ENCODE measurements around the gene MAST2.

- TF ChIP-seq CTCF (IDR thresholded peaks at IDR 0.05) (no peak), POLR2AphosphoS5 (IDR thresholded peaks at IDR 0.05) (no peak), POLR2A (IDR thresholded peaks at IDR 0.05) (no peak)
These were observed 214.6 kb downstream of the MAST2 start for GRCh38 chr1:46017876-46018503.

Data from breast epithelium (tissue), 3 donors.